Measurements from ENCODE around the gene AZU1. TPM values are rescaled to one million over a fixed set of nuclear protein-coding genes. Genes with fewer than 3 reads are reported as not detected.

The AZU1 gene
- total RNA-seq, 1 experiment from 2014 or later, result 5.8 TPM

DNA sequence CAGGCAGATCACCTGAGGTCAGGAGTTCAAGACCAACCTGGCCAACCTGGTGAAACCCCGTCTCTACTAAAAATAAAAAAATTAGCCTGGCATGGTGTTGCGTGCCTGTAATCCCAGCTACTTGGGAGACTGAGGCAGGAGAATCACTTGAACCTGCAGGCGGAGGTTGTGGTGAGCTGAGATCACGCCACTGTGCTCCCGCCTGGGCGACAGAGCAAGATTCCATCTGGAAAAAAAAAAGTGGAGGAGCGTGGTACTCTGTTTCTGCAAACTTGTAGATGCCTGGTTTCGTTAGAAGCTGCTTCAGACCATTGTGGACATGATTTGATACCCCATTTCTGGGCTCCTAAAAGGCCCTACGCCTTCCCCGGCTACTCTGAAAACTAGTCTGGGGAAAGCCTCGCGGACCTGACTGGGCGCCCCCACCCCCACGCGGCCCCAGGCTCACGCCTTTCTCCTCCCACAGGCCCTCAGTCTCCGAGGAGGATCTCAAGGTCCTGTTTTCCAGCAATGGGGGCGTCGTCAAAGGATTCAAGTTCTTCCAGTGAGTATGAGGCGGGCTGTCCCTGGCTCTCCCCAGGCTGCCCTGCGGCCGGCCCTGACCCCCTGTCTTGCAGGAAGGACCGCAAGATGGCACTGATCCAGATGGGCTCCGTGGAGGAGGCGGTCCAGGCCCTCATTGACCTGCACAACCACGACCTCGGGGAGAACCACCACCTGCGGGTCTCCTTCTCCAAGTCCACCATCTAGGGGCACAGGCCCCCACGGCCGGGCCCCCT, 17.4 kb upstream of the AZU1 start:
- intact Hi-C loops (cut with micrococcal nuclease; ENCODE audit: unreplicated experiment) (no loop called here), in situ Hi-C loops (cut with HindIII; ENCODE audit: low pct_unique_long_range_greater_than_20kb, low sequenced_read_pairs) (no loop called here)
- ATAC-seq (no peak), DNase-seq (ENCODE audit: low read depth, low spot score) (no peak)
- POLR2A ChIA-PET, result interaction anchor here (0.6 to 0.7 kb wide), 2 partner anchors 16 to 30 kb away, joined by 4 read pairs; no protein-coding TSS in a partner anchor
- no TSS peak for BruUV-seq (replicated peaks)
- CTCF ChIA-PET, result no interaction called here
- H3K4me1 ChIP-seq (ENCODE audit: control insufficient read depth, insufficient read depth, low read length), result no peaks in the 10 kb centered on the region
- peaks cover 12% of the 10 kb centered on the region for H3K36me3 ChIP-seq (ENCODE audit: control insufficient read depth, insufficient read depth, low read length)
- no peaks in the 10 kb centered on the region for H3K9me3 ChIP-seq (ENCODE audit: control insufficient read depth, insufficient read depth, low read depth, low read length)
- no peaks in the 10 kb centered on the region for H3K27me3 ChIP-seq (ENCODE audit: control insufficient read depth, insufficient read depth, low read length)
- H3K27ac ChIP-seq (ENCODE audit: low read length), result no peak overlapping the region
- H3K4me3 ChIP-seq (ENCODE audit: low read depth in 2 of 2, low read length in 2 of 2), result no peak overlapping the region
- TF ChIP-seq, protein P1, sequence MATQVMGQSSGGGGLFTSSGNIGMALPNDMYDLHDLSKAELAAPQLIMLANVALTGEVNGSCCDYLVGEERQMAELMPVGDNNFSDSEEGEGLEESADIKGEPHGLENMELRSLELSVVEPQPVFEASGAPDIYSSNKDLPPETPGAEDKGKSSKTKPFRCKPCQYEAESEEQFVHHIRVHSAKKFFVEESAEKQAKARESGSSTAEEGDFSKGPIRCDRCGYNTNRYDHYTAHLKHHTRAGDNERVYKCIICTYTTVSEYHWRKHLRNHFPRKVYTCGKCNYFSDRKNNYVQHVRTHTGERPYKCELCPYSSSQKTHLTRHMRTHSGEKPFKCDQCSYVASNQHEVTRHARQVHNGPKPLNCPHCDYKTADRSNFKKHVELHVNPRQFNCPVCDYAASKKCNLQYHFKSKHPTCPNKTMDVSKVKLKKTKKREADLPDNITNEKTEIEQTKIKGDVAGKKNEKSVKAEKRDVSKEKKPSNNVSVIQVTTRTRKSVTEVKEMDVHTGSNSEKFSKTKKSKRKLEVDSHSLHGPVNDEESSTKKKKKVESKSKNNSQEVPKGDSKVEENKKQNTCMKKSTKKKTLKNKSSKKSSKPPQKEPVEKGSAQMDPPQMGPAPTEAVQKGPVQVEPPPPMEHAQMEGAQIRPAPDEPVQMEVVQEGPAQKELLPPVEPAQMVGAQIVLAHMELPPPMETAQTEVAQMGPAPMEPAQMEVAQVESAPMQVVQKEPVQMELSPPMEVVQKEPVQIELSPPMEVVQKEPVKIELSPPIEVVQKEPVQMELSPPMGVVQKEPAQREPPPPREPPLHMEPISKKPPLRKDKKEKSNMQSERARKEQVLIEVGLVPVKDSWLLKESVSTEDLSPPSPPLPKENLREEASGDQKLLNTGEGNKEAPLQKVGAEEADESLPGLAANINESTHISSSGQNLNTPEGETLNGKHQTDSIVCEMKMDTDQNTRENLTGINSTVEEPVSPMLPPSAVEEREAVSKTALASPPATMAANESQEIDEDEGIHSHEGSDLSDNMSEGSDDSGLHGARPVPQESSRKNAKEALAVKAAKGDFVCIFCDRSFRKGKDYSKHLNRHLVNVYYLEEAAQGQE (IDR thresholded peaks at IDR 0.05; ENCODE audit: insufficient read depth in 1 of 2, low read depth in 2 of 2, low read length in 1 of 2), result no peak
- TF ChIP-seq POLR2AphosphoS5 (IDR thresholded peaks at IDR 0.05; ENCODE audit: low read depth, low read length), result no peak
- TF ChIP-seq, protein P2, sequence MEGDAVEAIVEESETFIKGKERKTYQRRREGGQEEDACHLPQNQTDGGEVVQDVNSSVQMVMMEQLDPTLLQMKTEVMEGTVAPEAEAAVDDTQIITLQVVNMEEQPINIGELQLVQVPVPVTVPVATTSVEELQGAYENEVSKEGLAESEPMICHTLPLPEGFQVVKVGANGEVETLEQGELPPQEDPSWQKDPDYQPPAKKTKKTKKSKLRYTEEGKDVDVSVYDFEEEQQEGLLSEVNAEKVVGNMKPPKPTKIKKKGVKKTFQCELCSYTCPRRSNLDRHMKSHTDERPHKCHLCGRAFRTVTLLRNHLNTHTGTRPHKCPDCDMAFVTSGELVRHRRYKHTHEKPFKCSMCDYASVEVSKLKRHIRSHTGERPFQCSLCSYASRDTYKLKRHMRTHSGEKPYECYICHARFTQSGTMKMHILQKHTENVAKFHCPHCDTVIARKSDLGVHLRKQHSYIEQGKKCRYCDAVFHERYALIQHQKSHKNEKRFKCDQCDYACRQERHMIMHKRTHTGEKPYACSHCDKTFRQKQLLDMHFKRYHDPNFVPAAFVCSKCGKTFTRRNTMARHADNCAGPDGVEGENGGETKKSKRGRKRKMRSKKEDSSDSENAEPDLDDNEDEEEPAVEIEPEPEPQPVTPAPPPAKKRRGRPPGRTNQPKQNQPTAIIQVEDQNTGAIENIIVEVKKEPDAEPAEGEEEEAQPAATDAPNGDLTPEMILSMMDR (IDR thresholded peaks at IDR 0.05), result no peak
- TF ChIP-seq SIN3A (IDR thresholded peaks at IDR 0.05; ENCODE audit: borderline replicate concordance, insufficient read depth, low read depth, low read length), result no peak
- TF ChIP-seq TCF7L2 (IDR thresholded peaks at IDR 0.05; ENCODE audit: low read depth, low read length), result no peak

DNA sequence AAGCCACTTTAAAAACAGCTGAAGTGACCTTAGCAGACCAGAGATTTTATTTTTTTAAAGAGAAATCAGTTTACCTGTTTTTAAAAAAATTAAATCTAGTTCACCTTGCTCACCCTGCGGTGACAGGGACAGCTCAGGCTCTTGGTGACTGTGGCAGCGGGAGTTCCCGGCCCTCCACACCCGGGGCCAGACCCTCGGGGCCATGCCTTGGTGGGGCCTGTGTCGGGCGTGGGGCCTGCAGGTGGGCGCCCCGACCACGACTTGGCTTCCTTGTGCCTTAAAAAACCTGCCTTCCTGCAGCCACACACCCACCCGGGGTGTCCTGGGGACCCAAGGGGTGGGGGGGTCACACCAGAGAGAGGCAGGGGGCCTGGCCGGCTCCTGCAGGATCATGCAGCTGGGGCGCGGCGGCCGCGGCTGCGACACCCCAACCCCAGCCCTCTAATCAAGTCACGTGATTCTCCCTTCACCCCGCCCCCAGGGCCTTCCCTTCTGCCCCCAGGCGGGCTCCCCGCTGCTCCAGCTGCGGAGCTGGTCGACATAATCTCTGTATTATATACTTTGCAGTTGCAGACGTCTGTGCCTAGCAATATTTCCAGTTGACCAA, 16.7 kb upstream of the AZU1 start:
- no peak overlapping the region for H3K4me3 ChIP-seq (ENCODE audit: low read depth in 2 of 2, low read length in 2 of 2)
- H3K36me3 ChIP-seq (ENCODE audit: control insufficient read depth, insufficient read depth, low read length), result peaks cover 12% of the 10 kb centered on the region
- intact Hi-C loops (cut with micrococcal nuclease; ENCODE audit: unreplicated experiment) (no loop called here), in situ Hi-C loops (cut with HindIII; ENCODE audit: low pct_unique_long_range_greater_than_20kb, low sequenced_read_pairs) (no loop called here)
- no peak for ATAC-seq
- BruUV-seq (replicated peaks), result no TSS peak
- POLR2A ChIA-PET, result no interaction called here
- DNase-seq (ENCODE audit: low read depth, low spot score), result no peak
- H3K9me3 ChIP-seq (ENCODE audit: control insufficient read depth, insufficient read depth, low read depth, low read length), result no peaks in the 10 kb centered on the region
- H3K4me1 ChIP-seq (ENCODE audit: control insufficient read depth, insufficient read depth, low read length), result no peaks in the 10 kb centered on the region
- TF ChIP-seq, protein P2 (IDR thresholded peaks at IDR 0.05), result no peak
- TF ChIP-seq, protein P1 (IDR thresholded peaks at IDR 0.05; ENCODE audit: insufficient read depth in 1 of 2, low read depth in 2 of 2, low read length in 1 of 2), result no peak
- no peak; the same call in none of the 2 replicates for TF ChIP-seq POLR2AphosphoS5 (IDR thresholded peaks at IDR 0.05; ENCODE audit: low read depth, low read length)
- TF ChIP-seq SIN3A (IDR thresholded peaks at IDR 0.05; ENCODE audit: borderline replicate concordance, insufficient read depth, low read depth, low read length), result no peak
- no peak for TF ChIP-seq TCF7L2 (IDR thresholded peaks at IDR 0.05; ENCODE audit: low read depth, low read length)
- no peak overlapping the region for H3K27ac ChIP-seq (ENCODE audit: low read length)
- CTCF ChIA-PET, result no interaction called here
- no peaks in the 10 kb centered on the region for H3K27me3 ChIP-seq (ENCODE audit: control insufficient read depth, insufficient read depth, low read length)
